ENCODE data around the gene MEMO1.
"Not testable (repeated sequence)": the region's sequence is repeated elsewhere in the genome, so short reads cannot be mapped to it uniquely, and the experiment has no call there.

Gene MEMO1

GRCh38 chr2:31997653-31998052 is 13.2 kb downstream of the MEMO1 start:
- no peak for DNase-seq

- no peak for DNase-seq
Measured at GRCh38 chr2:31996571-31997150, 14.1 kb downstream of the MEMO1 start.

GRCh38 chr2:31992934-31993333 is 17.9 kb downstream of the MEMO1 start:
- no peak for DNase-seq

GRCh38 chr2:31992025-31992579 is 18.7 kb downstream of the MEMO1 start:
- DNase-seq = no peak

GRCh38 chr2:31989946-31990345 is 20.9 kb downstream of the MEMO1 start:
- no peak for DNase-seq

GRCh38 chr2:31987454-31988220 is 23.2 kb downstream of the MEMO1 start:
- no peak for DNase-seq

GRCh38 chr2:31986906-31987305 is 23.9 kb downstream of the MEMO1 start:
- no peak for DNase-seq

- DNase-seq = no peak
Measured at GRCh38 chr2:31983762-31984467, 26.9 kb downstream of the MEMO1 start.

- DNase-seq = no peak
Measured at GRCh38 chr2:31980674-31981356, 30.0 kb downstream of the MEMO1 start.

- no peak for DNase-seq
Measured at GRCh38 chr2:31979956-31980355, 30.9 kb downstream of the MEMO1 start.

GRCh38 chr2:31979018-31979417 is 31.8 kb downstream of the MEMO1 start:
- DNase-seq = no peak

- no peak for DNase-seq
Measured at GRCh38 chr2:31978436-31978835, 32.4 kb downstream of the MEMO1 start.

GRCh38 chr2:31973665-31974064 is 37.1 kb downstream of the MEMO1 start:
- DNase-seq = no peak

GRCh38 chr2:31972059-31972458 is 38.7 kb downstream of the MEMO1 start:
- DNase-seq = no peak

- DNase-seq = no peak
Measured at GRCh38 chr2:31969178-31969577, 41.6 kb downstream of the MEMO1 start.

- DNase-seq = no peak
Measured at GRCh38 chr2:31967790-31968189, 43.0 kb downstream of the MEMO1 start.

GRCh38 chr2:31966402-31966801 is 44.4 kb downstream of the MEMO1 start:
- not testable (repeated sequence) for DNase-seq

GRCh38 chr2:31965094-31965493 is 45.7 kb downstream of the MEMO1 start:
- DNase-seq = no peak

GRCh38 chr2:31962757-31963361 is 47.9 kb downstream of the MEMO1 start:
- no peak for DNase-seq

GRCh38 chr2:31958140-31958717 is 52.6 kb downstream of the MEMO1 start:
- DNase-seq = no peak

GRCh38 chr2:31957354-31958139 is 53.3 kb downstream of the MEMO1 start:
- no peak for DNase-seq

- DNase-seq = not testable (repeated sequence)
Measured at GRCh38 chr2:31956934-31957333, 53.9 kb downstream of the MEMO1 start.
